Peyer's patch (tissue), 4 donors: ENCODE results near the gene ABCB9. TPM values are rescaled to one million over a fixed set of nuclear protein-coding genes. Genes with fewer than 3 reads are reported as not detected.
A peak's percentile ranks its signal among the peaks of the same experiment; 100 is the strongest.

Source experiments
- DNase-seq, 3 donors: peaks; one replicate each; pipeline ENCODE4 v3.0.0-alpha.2; 2017 to 2019
- H3K27ac ChIP-seq, 4 donors: fragments of 200-600 bp; sonication (generic); one replicate each; pipeline ENCODE4 v1.5.1; 2016 to 2019
- H3K27me3 ChIP-seq, 2 donors: fragments of 200-600 bp; sonication (generic); one replicate each; pipeline ENCODE4 v1.5.1; 2019
- H3K36me3 ChIP-seq, 3 donors: fragments of 200-600 bp; sonication (generic); one replicate each; pipeline ENCODE4 v1.5.1; 2016 to 2019
- H3K4me1 ChIP-seq, 4 donors: fragments of 200-600 bp; sonication (generic); one replicate each; pipeline ENCODE4 v1.5.1; 2016 to 2019
- H3K4me3 ChIP-seq, 4 donors: fragments of 200-600 bp; sonication (generic); 1 replicate in 3 of 4; 2 replicates in 1 of 4; pipeline ENCODE4 v1.5.1; 2016 to 2019; ENCODE audit warnings: mild to moderate bottlenecking in 1 of 4
- H3K9me3 ChIP-seq, 4 donors: fragments of 200-600 bp; sonication (generic); one replicate each; pipeline ENCODE4 v1.5.1; 2016 to 2019; ENCODE audit warnings: mild to moderate bottlenecking in 1 of 4
- POLR2A ChIP-seq, 2 donors: fragments of 450-650 bp; IDR thresholded peaks; one replicate each; pipeline ENCODE4 v1.5.1; 2017; ENCODE audit warnings: antibody characterized with exemption in 2 of 2, mild to moderate bottlenecking in 2 of 2, moderate library complexity in 2 of 2
- total RNA-seq, 4 donors: library from RNA; depleted of rRNA; stranded (reverse); fragments of >200 nt; gene quantifications; one replicate each; pipeline ENCODE4 v1.1.0, GENCODE V29; 2016
- TF ChIP-seq, protein P1 (sequence below), 6 experiments: fragments of 450-650 bp in 4 of 6; fragments of 200-600 bp in 2 of 6; sonication (generic) in 1 of 6; IDR thresholded peaks; one replicate each; pipeline ENCODE4 v1.5.1; 2017 to 2019; ENCODE audit warnings: antibody characterized with exemption in 6 of 6, mild to moderate bottlenecking in 3 of 6, moderate library complexity in 1 of 6

The ABCB9 gene
- total RNA-seq, 4 donors from 2014 or later: 8.8 to 29.7 (median 17.4) TPM

DNA sequence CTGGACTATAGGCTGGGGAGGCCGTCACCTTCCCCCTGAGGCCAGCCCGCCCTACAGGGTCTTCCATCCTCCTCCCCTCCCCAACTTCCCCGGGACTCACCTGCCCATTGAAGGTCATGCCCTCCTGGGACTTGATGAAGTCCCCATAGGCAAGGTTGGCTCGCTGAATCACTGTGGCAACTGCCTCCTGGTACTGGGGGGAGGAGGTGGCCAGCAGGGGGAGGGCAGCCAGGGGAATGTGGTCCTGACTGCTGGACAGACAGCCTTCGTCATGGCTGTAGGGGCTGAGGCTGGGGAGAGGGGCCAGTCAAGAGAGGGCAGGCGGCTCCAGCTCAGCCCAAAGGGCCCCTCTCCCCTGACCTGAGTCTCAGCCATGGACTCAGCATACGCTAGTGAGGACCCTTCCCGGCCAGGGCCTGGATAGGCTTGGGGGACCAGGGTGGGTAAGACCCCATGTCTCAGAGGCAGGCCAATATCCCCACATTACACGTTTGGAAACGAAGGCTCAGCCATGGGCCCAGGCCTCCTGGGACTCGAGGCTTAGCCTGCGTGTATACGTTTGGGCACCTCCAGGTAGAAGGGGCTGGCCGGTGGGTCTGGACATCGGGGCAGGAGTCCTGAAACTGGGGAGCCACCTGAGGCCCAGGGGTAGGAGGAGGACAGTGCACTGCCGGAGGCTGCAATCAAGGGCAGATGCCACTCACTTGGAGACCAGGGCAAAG, 30.5 kb upstream of the ABCB9 start:
- H3K36me3 ChIP-seq: peaks cover 0 to 14% (median 0%) of the 10 kb centered on the region in 3 donors
- H3K9me3 ChIP-seq: no peaks in the 10 kb centered on the region
- H3K27ac ChIP-seq: no peak overlapping the region
- H3K4me1 ChIP-seq: peaks cover 0 to 12% (median 0%) of the 10 kb centered on the region in 4 donors
- no peak overlapping the region for H3K4me3 ChIP-seq
- no peaks in the 10 kb centered on the region for H3K27me3 ChIP-seq
- no peak for DNase-seq
- TF ChIP-seq, protein P1, sequence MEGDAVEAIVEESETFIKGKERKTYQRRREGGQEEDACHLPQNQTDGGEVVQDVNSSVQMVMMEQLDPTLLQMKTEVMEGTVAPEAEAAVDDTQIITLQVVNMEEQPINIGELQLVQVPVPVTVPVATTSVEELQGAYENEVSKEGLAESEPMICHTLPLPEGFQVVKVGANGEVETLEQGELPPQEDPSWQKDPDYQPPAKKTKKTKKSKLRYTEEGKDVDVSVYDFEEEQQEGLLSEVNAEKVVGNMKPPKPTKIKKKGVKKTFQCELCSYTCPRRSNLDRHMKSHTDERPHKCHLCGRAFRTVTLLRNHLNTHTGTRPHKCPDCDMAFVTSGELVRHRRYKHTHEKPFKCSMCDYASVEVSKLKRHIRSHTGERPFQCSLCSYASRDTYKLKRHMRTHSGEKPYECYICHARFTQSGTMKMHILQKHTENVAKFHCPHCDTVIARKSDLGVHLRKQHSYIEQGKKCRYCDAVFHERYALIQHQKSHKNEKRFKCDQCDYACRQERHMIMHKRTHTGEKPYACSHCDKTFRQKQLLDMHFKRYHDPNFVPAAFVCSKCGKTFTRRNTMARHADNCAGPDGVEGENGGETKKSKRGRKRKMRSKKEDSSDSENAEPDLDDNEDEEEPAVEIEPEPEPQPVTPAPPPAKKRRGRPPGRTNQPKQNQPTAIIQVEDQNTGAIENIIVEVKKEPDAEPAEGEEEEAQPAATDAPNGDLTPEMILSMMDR (IDR thresholded peaks at IDR 0.05): no peak
- no peak for TF ChIP-seq POLR2A (IDR thresholded peaks at IDR 0.05)

DNA sequence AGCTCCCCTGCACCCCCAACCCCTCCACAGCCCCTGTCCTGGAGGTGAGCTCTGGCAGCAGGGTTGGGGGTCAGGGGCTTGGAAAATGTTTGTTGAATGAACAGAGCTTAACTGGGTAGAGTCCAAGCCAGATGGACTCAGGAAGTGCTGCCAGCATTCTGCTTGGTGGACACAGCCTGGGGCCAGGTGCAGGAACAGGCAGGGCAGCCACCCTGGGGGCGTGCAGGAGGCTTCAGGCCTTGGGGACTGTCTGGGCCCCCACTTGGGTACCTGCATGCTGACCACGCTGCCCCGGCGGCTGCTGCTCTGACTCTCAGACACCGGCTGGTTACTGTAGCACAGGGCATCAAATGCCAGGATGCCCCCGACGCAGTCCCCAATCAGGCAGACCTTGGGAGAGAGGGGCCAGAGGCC, 29.9 kb upstream of the ABCB9 start:
- no peak for TF ChIP-seq POLR2A (IDR thresholded peaks at IDR 0.05)
- TF ChIP-seq, protein P1 (IDR thresholded peaks at IDR 0.05): no peak
- Histone ChIP-seq H3K36me3 (peaks cover 0 to 14% (median 0%) of the 10 kb centered on the region in 3 donors), H3K4me1 (peaks cover 0 to 12% (median 0%) of the 10 kb centered on the region in 4 donors), H3K27ac (no peak overlapping the region), H3K27me3 (no peaks in the 10 kb centered on the region), H3K4me3 (no peak overlapping the region), H3K9me3 (no peaks in the 10 kb centered on the region)
- no peak for DNase-seq

DNA sequence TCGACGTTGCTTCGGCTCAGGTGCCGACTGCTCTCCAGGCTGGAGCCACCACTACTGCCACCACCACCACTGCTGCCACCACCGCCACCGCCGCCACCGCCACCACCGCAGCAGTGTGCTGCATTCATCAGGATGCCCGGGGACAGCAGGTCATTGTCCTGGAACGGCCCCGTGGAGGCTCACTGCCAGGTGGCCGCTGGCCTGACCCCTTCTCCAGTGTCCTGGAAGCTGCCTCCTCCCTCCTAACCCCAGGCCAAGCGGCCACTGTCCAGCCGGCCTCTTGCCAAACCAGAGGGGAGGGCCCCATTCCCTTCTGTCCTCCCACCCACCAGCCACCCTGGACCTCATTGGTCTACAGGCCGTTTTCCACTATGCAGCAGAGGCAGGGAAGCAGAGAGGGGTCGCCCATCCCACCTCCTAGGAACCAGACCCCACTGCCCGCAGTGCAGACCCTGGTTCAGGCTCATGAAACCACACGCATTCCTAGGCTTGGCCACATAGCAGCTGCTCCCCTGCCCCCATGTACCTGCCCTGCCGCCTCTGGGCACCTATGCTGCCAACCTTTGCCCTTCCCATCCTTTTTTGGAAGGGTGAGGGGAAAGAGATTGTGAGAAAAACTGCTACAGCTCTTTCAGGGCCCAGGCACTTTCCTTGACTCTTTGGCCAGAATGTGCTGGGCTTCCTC, 29.4 kb upstream of the ABCB9 start:
- Histone ChIP-seq H3K27me3 (no peaks in the 10 kb centered on the region), H3K9me3 (no peaks in the 10 kb centered on the region), H3K4me1 (peaks cover 0 to 12% (median 0%) of the 10 kb centered on the region in 4 donors), H3K4me3 (no peak overlapping the region), H3K36me3 (peaks cover 0 to 11% (median 0%) of the 10 kb centered on the region in 3 donors), H3K27ac (no peak overlapping the region)
- TF ChIP-seq POLR2A (IDR thresholded peaks at IDR 0.05): no peak
- TF ChIP-seq, protein P1 (IDR thresholded peaks at IDR 0.05): no peak
- DNase-seq: no peak

DNA sequence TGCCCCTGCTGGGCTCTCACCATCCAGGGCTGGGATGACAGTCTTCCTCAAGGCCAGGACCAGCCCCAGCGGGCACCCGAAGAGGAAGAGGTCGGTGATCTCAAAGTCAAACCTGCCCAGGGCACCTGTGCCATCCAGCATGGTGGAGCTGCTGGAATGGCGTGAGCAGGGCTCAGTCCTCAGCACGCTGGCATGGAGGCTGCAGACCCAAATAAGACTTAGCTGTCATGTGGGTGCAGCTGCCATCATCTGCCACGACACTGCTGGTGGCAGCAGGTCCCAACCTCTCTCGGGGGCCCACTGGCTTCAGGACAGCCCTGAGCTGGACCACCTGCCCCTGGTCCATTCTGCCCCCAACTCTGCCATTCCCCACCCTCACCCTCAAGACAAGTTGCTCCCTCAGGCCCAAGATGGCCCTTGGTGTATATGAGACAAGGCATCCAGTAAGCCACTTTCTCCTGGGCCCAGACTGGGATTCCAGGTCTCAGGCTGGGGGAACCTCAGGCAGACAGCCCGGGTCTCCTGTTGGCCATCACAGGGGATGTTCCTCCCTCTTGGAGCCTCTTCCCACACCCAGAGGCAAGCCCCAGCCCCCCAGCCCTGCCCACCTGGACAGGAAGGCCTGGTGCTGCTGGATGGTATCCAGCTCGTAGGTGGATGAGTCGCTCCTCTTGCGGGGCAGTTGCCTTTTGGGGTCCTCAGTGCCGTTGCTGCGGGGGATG, 28.7 kb upstream of the ABCB9 start:
- H3K27me3 ChIP-seq: no peaks in the 10 kb centered on the region
- peaks cover 0 to 12% (median 0%) of the 10 kb centered on the region in 4 donors for H3K4me1 ChIP-seq
- H3K27ac ChIP-seq: no peak overlapping the region
- no peaks in the 10 kb centered on the region for H3K9me3 ChIP-seq
- peaks cover 0 to 4% (median 0%) of the 10 kb centered on the region in 3 donors for H3K36me3 ChIP-seq
- no peak overlapping the region for H3K4me3 ChIP-seq
- no peak for DNase-seq
- TF ChIP-seq, protein P1 (IDR thresholded peaks at IDR 0.05): no peak
- TF ChIP-seq POLR2A (IDR thresholded peaks at IDR 0.05): no peak

DNA sequence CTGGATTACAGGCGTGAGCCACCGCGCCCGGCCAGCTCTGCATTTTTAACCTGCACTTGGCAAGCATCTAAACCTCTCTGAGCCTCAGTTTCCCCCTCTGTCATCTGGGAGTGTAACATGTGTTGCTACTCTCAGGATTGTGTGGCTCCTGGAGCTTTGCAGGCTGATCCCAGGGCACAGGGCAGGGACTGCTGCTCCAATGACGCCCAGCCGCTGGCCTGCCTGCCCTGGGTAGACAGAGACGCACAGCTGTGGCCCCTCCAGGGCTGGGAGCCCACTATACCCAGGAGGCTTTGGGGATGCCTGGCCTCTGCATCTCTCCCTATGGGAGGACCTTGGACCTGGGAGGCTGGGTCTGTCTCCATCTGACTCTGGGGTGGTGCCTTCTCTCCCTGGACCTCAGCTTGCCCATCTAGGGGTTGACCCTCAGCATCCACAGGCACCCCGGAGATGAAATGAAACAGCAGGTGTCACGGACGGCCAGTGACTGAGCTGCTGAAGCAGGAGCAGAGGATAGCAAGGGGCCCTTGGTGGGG, 27.9 kb upstream of the ABCB9 start:
- peaks cover 0 to 12% (median 0%) of the 10 kb centered on the region in 4 donors for H3K4me1 ChIP-seq
- no peaks in the 10 kb centered on the region for H3K9me3 ChIP-seq
- no peak for DNase-seq
- no peaks in the 10 kb centered on the region for H3K36me3 ChIP-seq
- peak overlapping the region in 2 of 4 donors; percentile 66 to 86 for H3K27ac ChIP-seq
- H3K4me3 ChIP-seq: peak overlapping the region in 1 of 4 donors; percentile 29
- no peak for TF ChIP-seq POLR2A (IDR thresholded peaks at IDR 0.05)
- TF ChIP-seq, protein P1 (IDR thresholded peaks at IDR 0.05): no peak
- H3K27me3 ChIP-seq: no peaks in the 10 kb centered on the region
